Neural cell (in vitro differentiated cells): Measurements from ENCODE around the gene ACTR1A. TPM values are rescaled to one million over a fixed set of nuclear protein-coding genes. Genes with fewer than 3 reads are reported as not detected.

ENCODE experiments used
- H2AFZ ChIP-seq: fragments of 200-600, 300-800 bp; sonication (generic), shearing (Covaris generic); 2 replicates; pipeline ENCODE4 v1.6.0; 2014; ENCODE audit warnings: low read depth, mild to moderate bottlenecking, antibody characterized with exemption, low read length, moderate library complexity
- H3F3A ChIP-seq: fragments of 200-600 bp; shearing (Covaris generic); 2 replicates; pipeline ENCODE4 v1.6.1; 2016; ENCODE audit warnings: mild to moderate bottlenecking, moderate library complexity, mixed read lengths, antibody characterized with exemption, low read length; ENCODE audit not compliant: insufficient read depth, poor library complexity, severe bottlenecking
- H3K27ac ChIP-seq: fragments of 200-600, 300-800 bp; sonication (generic), shearing (Covaris generic); 2 replicates; pipeline ENCODE4 v1.5.1; 2014; ENCODE audit warnings: mild to moderate bottlenecking, low read length, moderate library complexity
- H3K27me3 ChIP-seq: fragments of 300-800, 200-600 bp; sonication (generic), shearing (Covaris generic); 2 replicates; pipeline ENCODE4 v1.6.0; 2014; ENCODE audit warnings: mild to moderate bottlenecking, low read depth, low read length, moderate library complexity; ENCODE audit not compliant: insufficient read depth
- H3K36me3 ChIP-seq: fragments of 300-800, 200-600 bp; sonication (generic), shearing (Covaris generic); 2 replicates; pipeline ENCODE4 v1.5.1; 2014; ENCODE audit warnings: mild to moderate bottlenecking, antibody characterized with exemption, low read length, moderate library complexity; ENCODE audit not compliant: insufficient read depth
- H3K4me2 ChIP-seq: fragments of 300-800, 200-600 bp; sonication (generic), shearing (Covaris generic); 2 replicates; pipeline ENCODE4 v1.6.0; 2014; ENCODE audit warnings: mild to moderate bottlenecking, low read length
- H3K4me3 ChIP-seq: fragments of 300-800, 200-600 bp; sonication (generic), shearing (Covaris generic); 2 replicates; pipeline ENCODE4 v1.5.1; 2014; ENCODE audit warnings: mild to moderate bottlenecking, low read length, moderate library complexity
- H3K79me2 ChIP-seq: fragments of 200-600 bp; shearing (Covaris generic); replicated peaks from 2 replicates; pipeline ENCODE4 v1.6.0; 2014; ENCODE audit warnings: mild to moderate bottlenecking, low read length, moderate library complexity; ENCODE audit not compliant: insufficient read depth
- H3K9ac ChIP-seq: fragments of 300-800, 200-600 bp; sonication (generic), shearing (Covaris generic); 2 replicates; pipeline ENCODE4 v1.6.1; 2016; ENCODE audit warnings: mild to moderate bottlenecking, low read length, mixed read lengths
- H3K9me2 ChIP-seq: fragments of 200-600 bp; shearing (Covaris generic); 2 replicates; pipeline ENCODE4 v1.6.1; 2016; ENCODE audit warnings: mild to moderate bottlenecking, low read length, mixed read lengths; ENCODE audit not compliant: insufficient read depth
- H3K9me3 ChIP-seq: fragments of 200-600, 300-800 bp; sonication (generic), shearing (Covaris generic); 2 replicates; pipeline ENCODE4 v1.6.1; 2016; ENCODE audit warnings: mild to moderate bottlenecking, mixed run types, low read length, moderate library complexity, mixed read lengths
- H4K20me1 ChIP-seq: fragments of 200-600 bp; shearing (Covaris generic); 2 replicates; pipeline ENCODE4 v1.6.1; 2016; ENCODE audit warnings: mild to moderate bottlenecking, mixed run types; ENCODE audit not compliant: insufficient read depth
- EP300 ChIP-seq: fragments of 450-650 bp; conservative IDR thresholded peaks from 2 replicates; pipeline ENCODE4 v1.6.1; 2014; ENCODE audit warnings: antibody characterized with exemption, mild to moderate bottlenecking, moderate library complexity; ENCODE audit not compliant: poor library complexity, severe bottlenecking
- EZH2 ChIP-seq: fragments of 200-600, 300-800 bp; shearing (Covaris generic), sonication (generic); IDR thresholded peaks from 2 replicates; pipeline ENCODE4 v1.6.1; 2014; ENCODE audit warnings: antibody characterized with exemption, low read length, borderline replicate concordance, mild to moderate bottlenecking; ENCODE audit not compliant: insufficient read depth, poor library complexity, severe bottlenecking
- MXI1 ChIP-seq: fragments of 450-650 bp; conservative IDR thresholded peaks from 2 replicates; pipeline ENCODE4 v1.6.1; 2014; ENCODE audit warnings: antibody characterized with exemption, mild to moderate bottlenecking; ENCODE audit not compliant: poor library complexity, severe bottlenecking
- POLR2AphosphoS5 ChIP-seq: IDR thresholded peaks from 2 replicates; pipeline ENCODE4 v1.6.1; 2012
- RAD21 ChIP-seq: fragments of 450-650 bp; conservative IDR thresholded peaks from 2 replicates; pipeline ENCODE4 v1.6.1; 2014; ENCODE audit warnings: antibody characterized with exemption, mild to moderate bottlenecking, moderate library complexity
- SMC3 ChIP-seq: fragments of 450-650 bp; conservative IDR thresholded peaks from 2 replicates; pipeline ENCODE4 v1.6.1; 2014; ENCODE audit warnings: antibody characterized with exemption, mild to moderate bottlenecking, moderate library complexity; ENCODE audit not compliant: poor library complexity
- TAF1 ChIP-seq: IDR thresholded peaks from 2 replicates; pipeline ENCODE4 v1.6.1; 2012; ENCODE audit warnings: low read depth
- polyA plus RNA-seq: library from polyadenylated mRNA; depleted of rRNA; stranded (reverse); fragments of >200 nt; gene quantifications from 2 replicates; pipeline ENCODE4 v1.2.3, GENCODE V29; 2014
- TF ChIP-seq, protein P1 (sequence below): fragments of 450-650 bp; IDR thresholded peaks from 2 replicates; pipeline ENCODE4 v1.5.1; 2014; ENCODE audit warnings: antibody characterized with exemption, mild to moderate bottlenecking, moderate library complexity; ENCODE audit not compliant: poor library complexity, severe bottlenecking
- TF ChIP-seq, protein P2 (sequence below): IDR thresholded peaks from 2 replicates; pipeline ENCODE4 v1.6.1; 2012; ENCODE audit warnings: borderline replicate concordance

The ACTR1A gene
- polyA plus RNA-seq, 1 donor from 2014 or later = 316 TPM

DNA sequence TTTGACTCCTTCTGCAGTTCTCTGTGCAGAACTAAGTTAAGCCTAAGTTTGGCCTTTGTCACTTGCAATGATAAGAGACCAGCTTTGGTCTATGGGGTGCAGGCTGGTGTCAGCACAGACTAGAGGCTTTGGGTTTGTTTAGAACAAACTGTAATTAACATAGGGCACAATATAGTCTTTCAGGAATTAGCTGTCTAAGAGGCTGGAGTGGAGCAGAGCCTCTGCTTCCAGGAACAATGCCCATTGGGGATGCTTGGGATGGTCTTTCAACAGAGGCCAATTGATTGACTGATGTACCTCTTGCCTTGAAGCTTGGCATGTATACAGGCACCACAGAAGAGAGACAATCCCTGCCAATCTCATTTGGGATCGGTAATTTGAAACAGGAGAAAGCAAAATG, 6.0 kb upstream of the ACTR1A start:
- peaks cover 41% of the 10 kb centered on the region for H3K79me2 ChIP-seq
- no peaks in the 10 kb centered on the region for H3K36me3 ChIP-seq
- TF ChIP-seq RAD21 (no peak), POLR2AphosphoS5 (no peak), EP300 (no peak), TAF1 (no peak), EZH2 (no peak), SMC3 (no peak), MXI1 (no peak)
- TF ChIP-seq, protein P1, sequence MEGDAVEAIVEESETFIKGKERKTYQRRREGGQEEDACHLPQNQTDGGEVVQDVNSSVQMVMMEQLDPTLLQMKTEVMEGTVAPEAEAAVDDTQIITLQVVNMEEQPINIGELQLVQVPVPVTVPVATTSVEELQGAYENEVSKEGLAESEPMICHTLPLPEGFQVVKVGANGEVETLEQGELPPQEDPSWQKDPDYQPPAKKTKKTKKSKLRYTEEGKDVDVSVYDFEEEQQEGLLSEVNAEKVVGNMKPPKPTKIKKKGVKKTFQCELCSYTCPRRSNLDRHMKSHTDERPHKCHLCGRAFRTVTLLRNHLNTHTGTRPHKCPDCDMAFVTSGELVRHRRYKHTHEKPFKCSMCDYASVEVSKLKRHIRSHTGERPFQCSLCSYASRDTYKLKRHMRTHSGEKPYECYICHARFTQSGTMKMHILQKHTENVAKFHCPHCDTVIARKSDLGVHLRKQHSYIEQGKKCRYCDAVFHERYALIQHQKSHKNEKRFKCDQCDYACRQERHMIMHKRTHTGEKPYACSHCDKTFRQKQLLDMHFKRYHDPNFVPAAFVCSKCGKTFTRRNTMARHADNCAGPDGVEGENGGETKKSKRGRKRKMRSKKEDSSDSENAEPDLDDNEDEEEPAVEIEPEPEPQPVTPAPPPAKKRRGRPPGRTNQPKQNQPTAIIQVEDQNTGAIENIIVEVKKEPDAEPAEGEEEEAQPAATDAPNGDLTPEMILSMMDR = no peak
- TF ChIP-seq, protein P2, sequence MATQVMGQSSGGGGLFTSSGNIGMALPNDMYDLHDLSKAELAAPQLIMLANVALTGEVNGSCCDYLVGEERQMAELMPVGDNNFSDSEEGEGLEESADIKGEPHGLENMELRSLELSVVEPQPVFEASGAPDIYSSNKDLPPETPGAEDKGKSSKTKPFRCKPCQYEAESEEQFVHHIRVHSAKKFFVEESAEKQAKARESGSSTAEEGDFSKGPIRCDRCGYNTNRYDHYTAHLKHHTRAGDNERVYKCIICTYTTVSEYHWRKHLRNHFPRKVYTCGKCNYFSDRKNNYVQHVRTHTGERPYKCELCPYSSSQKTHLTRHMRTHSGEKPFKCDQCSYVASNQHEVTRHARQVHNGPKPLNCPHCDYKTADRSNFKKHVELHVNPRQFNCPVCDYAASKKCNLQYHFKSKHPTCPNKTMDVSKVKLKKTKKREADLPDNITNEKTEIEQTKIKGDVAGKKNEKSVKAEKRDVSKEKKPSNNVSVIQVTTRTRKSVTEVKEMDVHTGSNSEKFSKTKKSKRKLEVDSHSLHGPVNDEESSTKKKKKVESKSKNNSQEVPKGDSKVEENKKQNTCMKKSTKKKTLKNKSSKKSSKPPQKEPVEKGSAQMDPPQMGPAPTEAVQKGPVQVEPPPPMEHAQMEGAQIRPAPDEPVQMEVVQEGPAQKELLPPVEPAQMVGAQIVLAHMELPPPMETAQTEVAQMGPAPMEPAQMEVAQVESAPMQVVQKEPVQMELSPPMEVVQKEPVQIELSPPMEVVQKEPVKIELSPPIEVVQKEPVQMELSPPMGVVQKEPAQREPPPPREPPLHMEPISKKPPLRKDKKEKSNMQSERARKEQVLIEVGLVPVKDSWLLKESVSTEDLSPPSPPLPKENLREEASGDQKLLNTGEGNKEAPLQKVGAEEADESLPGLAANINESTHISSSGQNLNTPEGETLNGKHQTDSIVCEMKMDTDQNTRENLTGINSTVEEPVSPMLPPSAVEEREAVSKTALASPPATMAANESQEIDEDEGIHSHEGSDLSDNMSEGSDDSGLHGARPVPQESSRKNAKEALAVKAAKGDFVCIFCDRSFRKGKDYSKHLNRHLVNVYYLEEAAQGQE = no peak
- no peak overlapping the region for H3K27ac ChIP-seq
- H3K9ac ChIP-seq = no peak overlapping the region
- H2AFZ ChIP-seq = no peak overlapping the region
- no peaks in the 10 kb centered on the region for H3K9me3 ChIP-seq
- H3K9me2 ChIP-seq = no peaks in the 10 kb centered on the region
- no peaks in the 10 kb centered on the region for H3F3A ChIP-seq
- H4K20me1 ChIP-seq = no peaks in the 10 kb centered on the region
- H3K4me2 ChIP-seq = no peak overlapping the region
- no peak overlapping the region for H3K4me3 ChIP-seq
- no peaks in the 10 kb centered on the region for H3K27me3 ChIP-seq

DNA sequence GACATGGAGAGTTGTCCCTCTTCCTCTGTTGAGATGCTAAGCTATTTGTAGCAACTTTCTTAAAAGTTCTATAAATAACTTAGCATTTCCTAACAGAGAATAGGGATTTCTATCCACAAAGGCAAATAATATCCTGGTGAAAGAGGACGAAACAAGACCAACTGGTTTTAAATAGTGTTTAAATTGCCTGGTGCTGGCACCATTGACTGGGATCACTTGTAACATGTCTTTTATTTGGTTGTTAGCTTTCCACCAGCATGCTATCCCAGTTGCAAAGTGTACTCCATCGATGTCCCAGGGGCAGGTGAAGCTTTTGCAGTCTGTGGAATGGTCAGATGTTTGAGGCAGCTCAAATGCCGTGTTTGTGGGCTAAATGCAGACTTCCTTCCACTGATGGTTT, 5.0 kb upstream of the ACTR1A start:
- Histone ChIP-seq H3K9me3 (no peaks in the 10 kb centered on the region), H3K27ac (no peak overlapping the region), H3K9me2 (no peaks in the 10 kb centered on the region), H3K4me3 (no peak overlapping the region), H3F3A (peaks cover 5% of the 10 kb centered on the region), H2AFZ (no peak overlapping the region), H4K20me1 (no peaks in the 10 kb centered on the region), H3K36me3 (no peaks in the 10 kb centered on the region), H3K79me2 (peaks cover 41% of the 10 kb centered on the region), H3K9ac (no peak overlapping the region), H3K27me3 (no peaks in the 10 kb centered on the region), H3K4me2 (no peak overlapping the region)
- TF ChIP-seq EZH2 = no peak
- TF ChIP-seq, protein P2 = no peak
- no peak for TF ChIP-seq EP300
